ENCODE measurements around the gene ADGRG2. TPM values are rescaled to one million over a fixed set of nuclear protein-coding genes. Genes with fewer than 3 reads are reported as not detected.

ADGRG2 gene, protein sequence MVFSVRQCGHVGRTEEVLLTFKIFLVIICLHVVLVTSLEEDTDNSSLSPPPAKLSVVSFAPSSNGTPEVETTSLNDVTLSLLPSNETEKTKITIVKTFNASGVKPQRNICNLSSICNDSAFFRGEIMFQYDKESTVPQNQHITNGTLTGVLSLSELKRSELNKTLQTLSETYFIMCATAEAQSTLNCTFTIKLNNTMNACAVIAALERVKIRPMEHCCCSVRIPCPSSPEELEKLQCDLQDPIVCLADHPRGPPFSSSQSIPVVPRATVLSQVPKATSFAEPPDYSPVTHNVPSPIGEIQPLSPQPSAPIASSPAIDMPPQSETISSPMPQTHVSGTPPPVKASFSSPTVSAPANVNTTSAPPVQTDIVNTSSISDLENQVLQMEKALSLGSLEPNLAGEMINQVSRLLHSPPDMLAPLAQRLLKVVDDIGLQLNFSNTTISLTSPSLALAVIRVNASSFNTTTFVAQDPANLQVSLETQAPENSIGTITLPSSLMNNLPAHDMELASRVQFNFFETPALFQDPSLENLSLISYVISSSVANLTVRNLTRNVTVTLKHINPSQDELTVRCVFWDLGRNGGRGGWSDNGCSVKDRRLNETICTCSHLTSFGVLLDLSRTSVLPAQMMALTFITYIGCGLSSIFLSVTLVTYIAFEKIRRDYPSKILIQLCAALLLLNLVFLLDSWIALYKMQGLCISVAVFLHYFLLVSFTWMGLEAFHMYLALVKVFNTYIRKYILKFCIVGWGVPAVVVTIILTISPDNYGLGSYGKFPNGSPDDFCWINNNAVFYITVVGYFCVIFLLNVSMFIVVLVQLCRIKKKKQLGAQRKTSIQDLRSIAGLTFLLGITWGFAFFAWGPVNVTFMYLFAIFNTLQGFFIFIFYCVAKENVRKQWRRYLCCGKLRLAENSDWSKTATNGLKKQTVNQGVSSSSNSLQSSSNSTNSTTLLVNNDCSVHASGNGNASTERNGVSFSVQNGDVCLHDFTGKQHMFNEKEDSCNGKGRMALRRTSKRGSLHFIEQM
- 0.08 TPM for polyA plus RNA-seq (2013, experiment 1 of 2; ENCODE audit: insufficient read length)
- 0.11 TPM for polyA plus RNA-seq (2013, experiment 2 of 2; ENCODE audit: insufficient read length)

DNA sequence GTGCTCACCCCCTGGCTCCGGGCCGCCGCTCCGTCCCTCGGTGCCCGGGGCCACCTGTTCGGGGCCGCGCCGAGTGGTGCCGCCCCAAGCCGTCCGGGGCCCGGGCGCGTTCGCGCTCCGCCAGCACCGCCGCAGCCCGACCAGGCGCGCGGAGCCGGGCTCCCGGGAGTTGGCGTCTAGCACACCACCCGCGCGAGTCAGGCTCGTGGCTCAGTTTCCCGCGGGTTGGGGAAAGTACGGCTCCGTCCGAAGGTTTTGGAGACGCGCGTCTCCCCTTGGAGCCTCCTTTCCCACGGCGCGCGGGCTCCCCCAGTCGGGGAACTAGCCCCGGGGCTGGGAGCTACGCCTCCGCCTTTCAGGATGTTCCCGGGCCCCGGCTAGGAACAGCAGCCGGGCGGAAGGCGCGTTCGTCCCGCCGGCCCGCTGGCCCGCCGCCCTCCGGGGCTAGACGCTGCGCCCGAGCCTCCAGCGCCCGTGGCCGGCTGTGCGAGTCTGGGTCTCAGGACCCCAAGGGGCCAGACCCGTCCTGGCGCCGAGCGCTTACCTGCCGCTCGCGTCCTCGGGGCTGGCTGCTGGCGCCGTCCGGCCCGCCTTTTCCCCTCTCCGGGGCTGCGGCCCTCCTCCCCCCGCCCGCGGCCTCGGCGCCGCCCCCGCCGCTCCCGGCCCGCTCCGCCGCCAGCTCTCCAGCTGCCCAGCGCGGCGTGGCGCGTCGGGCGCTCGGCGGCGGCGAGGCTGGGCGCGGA is at the start of gene ADGRG2:
TSS of gene ADGRG2 (minus strand) at position 571 of the 743 bp plus-strand sequence. CDS start 53,634 bp downstream, outside the sequence.
- peak; percentile 28 for DNase-seq

DNA sequence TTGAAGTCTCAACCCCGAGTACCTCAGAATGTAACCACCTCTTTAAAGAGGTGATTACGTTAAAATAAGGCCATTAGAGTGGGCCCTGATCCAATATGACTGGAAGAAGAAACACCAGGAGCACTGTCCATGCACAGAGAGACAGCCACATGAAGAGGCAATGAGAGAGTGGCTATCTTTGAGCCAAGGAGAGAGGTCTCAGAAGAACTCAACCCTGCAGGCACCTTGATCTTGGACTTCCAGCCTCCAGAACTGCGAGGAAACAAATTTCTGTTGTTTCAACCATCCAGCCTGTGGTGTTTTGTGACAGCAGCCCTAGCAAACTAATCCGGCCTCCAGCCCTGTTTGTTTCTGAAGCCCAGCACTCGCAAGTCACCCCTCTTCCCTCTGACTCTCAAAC is 46.3 kb upstream of the ADGRG2 start:
- no peak for DNase-seq

DNA sequence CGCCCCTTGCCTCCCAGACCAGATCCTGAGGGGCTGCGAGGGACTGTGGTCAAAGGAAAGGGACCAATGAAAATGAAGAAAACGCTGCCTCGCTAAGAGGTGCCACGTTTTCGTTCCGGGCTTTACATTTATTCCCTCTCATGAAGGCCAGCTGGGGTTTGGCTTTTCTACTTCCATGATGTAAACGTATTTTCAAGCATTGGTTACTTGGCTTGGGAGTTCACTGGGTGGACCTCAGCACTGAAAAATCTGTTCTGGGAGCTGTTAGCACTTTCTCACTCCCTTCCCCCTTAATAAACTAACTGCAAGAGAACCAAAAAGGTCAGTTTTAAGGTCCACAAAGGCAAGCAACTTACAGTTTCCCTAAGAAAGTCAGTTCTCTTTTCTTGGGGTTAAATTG is 40.6 kb upstream of the ADGRG2 start:
- no peak for DNase-seq

DNA sequence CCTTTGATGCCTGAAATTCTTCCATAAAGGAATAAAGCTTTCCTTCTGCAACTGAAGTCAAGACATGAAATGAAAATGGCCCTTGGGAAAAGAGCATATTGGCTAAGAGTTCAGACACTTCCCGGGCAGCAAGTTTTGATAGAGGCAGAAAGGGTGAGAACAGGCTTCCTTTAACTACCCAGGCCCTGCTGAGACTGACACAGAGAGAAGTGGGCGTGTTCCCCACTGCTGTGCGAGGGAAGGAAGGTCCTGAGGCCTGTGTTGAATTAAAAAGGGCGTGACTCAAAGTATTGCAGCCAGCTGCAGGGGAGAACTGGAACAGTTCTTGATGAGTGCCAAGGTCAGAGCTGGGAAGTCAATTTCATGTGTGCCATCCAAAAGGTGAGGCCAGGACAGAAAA is 33.9 kb upstream of the ADGRG2 start:
- no peak for DNase-seq

DNA sequence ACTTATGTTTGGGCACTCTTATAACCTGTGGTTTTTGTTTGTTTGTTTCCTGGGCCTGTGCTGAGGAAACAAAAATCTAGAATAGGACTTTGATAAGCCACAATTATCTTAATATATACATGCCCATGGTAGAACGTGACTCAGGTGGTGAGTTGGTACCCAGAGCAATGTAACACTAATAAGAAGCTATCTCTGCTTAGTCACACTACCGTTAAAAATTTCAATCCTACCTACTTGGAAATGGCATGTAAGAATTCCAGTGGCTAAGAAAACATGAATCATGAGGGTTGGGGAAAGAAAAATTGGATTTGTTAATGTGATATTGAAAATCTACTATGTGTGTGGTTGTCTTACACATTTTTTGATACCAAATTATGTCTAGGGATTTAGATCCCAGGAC is 30.5 kb upstream of the ADGRG2 start:
- peak; percentile 6 for DNase-seq

DNA sequence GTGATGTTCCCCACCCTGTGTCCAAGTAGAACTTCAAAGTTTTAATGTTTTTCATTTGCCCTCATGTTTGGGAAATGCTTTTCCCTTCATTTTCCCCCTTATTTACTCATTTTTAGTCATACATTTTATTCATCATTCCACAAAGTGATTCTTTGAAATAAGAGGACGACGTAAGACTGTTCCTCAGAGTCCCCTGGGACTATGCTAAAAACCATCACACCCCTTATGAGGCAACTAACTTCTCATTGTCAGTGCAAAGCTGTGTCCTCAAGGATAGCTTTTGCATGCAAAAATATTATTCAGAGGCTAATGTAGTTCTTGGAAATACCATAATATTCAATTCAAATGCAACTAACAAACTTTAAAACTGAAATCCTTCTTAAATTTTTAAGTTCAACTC is 14.8 kb upstream of the ADGRG2 start:
- no peak for DNase-seq

DNA sequence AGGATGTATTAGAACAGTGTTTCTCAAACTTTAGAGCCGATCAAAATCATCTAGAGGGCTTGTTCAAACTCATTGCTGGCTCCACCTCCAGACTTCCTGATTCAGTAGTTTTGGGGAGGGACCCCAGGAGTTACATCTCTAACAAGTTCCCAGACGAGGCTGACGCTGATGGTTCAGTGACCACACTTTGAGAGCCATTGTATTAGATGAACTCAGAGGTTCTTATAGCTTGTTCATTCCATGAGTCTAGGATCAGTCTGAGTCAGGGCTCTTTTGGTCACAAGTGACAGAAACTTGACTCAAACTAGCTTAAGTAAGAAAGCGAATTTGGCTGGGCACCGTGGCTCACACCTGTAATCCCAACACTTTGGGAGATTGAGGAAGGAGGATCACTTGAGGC is 11.5 kb upstream of the ADGRG2 start:
- no peak for DNase-seq

DNA sequence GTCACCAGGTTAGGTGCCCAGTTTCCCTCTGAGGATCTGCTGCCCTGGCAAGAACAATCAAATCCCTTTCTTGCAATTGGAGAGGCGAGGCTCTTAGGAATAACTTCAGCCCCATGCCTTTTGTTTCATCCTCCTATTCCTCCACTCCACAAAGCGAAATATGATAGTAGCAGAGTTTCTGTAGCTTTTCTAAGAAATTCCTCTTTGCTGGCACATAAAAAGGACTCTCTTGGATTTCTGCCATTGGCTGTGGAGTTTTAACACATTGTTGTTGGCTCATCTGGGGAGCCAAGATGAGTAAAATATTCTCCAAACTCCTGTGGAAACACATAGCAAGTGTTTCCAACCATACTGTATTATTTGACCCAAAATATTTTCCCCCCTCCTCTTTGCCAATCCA is 11.0 kb upstream of the ADGRG2 start:
- DNase-seq, result no peak

DNA sequence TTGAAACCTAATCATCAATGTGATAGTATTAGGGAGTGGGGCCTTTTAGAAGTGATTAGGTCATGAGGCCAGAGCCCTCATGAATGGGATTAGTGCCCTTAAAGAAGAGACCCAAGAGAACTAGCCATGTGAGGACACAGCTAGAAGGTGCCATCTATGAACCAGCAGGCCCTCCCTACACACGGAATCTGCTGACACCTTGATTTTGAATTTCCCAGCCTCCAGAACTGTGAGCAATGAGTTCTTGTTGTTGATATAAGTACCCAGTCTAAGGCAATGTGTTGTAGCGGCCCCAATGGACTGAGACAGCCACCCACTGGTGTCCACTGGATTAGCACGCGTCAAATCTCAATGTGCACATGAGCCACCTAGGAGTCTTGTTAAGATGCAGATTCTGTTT is 8.4 kb upstream of the ADGRG2 start:
- no peak for DNase-seq

DNA sequence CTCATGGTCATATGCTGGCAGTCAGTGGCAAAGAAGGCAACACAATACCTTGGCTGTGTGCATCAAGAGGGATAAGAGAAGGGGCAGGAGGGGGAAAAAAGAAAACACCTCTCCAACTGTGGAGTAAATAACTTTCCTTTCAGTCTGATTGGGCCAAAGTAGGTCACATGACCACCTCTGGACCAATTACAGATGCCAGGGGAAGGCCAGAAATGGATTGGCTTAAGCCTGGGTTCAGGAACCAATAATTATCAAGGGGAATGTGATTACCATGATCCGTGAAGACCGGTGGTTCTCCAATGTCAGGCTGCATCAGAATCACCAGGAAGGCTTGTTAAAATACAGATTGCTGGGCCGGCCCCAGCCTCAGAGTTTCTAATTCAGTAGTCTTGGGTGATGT is 7.4 kb upstream of the ADGRG2 start:
- DNase-seq, result no peak

DNA sequence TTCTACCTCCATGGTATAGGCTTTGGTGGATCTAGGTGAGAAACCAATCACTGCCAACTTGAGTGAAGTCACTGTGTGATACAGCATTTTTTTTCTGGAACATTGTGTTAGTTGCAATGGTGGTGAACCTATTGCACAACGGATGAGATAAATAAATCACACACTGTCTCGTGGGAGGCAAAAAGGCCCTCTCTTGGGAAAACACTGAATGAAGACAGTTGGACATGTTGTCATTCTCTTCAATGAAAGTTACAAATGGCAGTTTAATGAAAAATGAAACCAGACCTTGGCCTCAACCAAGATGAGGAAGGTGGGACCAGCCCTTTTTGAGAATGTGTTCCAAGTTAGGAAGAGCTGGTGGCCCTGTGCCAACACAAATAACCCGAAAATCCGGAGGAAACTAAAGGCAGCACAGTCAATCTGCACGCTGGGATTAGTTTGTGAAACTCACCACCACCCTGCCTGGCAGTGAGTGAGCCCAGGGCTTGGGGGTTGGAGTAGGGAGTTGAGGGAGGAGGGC is 5.4 kb upstream of the ADGRG2 start:
- DNase-seq, result peak; percentile 4

DNA sequence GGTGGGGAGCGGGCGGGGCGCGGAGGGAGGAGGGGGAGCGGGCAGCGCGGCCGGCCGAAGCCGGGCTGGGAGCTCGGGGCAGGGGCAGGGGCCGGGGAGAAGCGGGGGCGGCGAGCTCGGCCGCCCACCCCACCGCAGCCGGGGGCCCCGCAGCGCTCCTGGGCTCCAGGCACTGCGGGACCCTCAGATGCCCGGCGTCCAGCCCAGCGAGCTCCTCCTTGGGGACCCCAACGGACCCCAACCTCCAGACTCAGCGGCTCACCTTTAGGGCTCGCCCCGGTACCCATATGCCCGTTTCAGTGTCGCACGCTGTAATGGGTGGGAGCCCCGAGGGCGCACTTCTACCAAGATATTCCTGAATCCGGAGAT is 357 bp upstream of the ADGRG2 start:
- DNase-seq, result no peak

DNA sequence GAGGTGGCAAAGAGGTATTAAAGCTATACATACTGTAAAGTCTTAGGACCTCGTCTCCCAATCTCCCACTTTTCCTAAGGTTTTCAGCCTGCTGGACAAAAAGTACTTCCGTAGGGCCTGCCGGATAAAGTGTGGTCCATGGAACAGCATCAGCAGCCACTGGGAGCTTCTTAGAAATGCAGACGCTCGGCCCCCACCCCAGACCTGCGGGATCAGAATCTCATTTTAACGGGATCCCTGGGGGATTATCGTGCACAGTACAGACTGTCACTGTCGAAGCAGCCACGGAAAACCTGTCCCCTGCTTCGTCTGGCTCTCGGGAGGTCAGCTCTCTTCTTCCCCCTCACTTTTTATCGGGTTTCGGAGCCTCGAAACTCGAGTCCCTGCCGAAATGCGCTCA is 802 bp downstream of the ADGRG2 start:
- no peak for DNase-seq

DNA sequence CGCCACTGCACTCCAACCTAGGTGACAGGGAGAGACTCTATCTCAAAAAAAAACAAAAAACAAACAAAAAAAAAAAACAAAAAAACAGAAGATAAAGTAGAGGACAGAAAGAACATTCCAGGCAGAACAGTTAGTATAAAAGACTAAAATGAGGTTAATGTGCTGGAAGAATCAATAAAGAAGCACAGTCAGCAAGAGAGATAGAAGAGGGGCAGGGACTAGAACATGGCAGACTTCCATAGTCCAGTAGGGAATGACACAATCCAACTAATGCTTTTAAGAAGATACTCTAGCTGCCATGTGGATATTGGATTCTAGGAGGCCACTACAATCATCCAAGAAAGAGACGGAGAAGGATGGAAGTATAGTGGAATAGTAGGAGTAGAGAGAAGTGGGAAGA is 11.6 kb downstream of the ADGRG2 start:
- no peak for DNase-seq

DNA sequence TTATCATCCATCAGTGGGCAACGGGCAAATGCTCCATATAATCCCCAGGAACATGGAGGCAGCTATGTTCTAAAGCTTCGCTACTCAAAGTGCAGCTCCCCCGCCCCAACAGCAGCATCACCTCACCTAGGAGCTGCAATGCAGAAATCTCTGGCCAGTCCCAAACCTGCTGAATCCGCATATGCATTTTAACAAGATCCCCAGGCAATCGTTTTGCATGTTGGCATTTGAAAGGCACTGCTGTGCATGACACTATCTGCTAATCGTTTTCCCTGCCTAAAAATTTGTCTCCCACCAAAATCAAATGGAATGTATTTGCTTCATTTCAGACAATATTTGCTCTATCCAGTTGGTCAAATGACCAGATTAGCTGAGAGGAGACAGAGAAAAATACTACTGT is 15.2 kb downstream of the ADGRG2 start:
- DNase-seq, result no peak

DNA sequence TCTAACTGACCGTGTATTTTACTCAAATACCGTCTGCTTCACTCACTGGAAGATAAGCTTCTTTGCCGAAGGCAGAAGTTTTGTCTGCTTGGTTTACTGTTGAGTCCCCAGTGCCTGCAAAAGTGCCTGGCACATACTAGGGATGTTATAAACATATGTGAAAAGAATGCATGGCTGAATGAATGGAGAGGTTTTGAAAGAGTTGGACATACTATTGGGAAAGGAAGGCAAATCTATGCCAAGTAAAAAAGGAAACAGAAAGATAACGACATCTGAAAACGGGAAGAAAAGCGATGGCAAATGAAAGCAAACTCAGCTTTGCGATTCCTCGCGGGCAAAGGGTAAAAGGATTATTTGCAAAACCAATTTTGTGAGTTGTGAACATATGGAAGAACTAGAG is 21.7 kb downstream of the ADGRG2 start:
- no peak for DNase-seq

DNA sequence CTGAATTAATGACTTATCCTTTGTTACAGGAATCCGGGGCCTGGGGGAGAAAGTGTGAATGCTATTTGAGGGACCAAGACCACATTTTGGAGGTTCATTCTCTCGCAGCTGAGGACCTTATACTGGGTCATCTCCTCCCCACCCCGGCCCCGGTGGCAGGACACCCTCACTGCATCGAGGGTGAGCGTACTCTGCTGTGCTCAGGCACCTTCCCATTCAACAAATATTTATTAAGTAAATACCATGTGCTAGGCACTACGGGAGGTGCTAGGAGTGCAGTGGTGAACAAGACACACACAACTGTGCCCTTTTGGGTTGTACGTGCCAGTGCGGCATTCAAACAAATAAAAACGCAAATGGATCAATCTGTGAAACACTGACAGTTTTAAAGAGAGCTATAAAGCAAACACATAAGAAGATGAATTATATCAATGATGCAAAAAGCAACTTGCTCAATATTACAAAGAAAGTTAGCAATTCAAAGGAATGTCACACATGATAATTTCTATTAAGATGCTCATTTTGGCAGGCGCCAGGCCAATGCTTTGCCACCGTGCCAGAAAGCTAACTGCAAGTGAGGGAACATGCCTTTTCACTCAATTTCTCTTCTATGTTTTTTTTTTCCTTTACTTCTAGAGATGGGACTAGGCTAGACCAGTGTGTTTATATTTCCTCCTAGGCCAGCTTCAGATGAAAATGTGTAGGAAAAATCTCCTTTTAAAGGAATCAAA is 24.6 kb downstream of the ADGRG2 start:
- no peak for DNase-seq

DNA sequence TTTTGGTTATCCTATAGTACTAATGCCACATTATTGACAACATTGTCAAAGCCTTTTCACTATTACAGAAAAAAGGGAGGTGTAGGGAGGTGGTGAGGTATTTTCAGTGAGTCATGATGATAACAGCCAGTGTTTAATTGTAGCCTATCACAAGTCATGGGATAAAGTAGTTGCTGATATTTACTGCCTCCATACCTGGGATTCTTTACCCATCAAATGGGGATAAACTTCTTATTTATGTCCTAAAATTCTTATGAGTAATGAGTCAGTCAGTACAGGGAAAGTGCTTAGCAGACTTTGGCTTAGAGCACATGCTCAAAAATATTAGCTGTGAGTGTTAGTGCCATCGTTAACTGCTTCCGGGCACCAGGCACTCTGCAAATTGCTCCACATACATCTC is 25.7 kb downstream of the ADGRG2 start:
- no peak for DNase-seq

DNA sequence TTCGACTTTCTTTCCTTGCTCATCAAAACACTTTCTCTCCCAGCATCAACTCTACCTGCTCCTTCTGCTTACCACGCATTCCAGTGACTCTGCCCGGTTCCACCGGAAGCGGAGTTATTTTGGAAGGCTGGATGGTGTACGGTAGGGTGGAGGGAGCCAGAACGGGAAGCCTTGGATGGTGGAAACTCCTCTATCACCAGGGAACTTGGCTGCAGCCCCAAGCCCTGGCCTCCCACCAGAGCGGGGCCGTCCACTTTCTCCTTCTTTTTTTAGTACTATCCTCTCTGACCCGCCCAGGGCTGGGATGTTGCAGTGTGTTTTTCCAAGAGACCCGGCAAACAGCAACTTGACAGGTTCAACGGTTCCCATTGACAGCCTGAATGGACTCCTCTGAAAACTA is 27.6 kb downstream of the ADGRG2 start:
- DNase-seq, result no peak

DNA sequence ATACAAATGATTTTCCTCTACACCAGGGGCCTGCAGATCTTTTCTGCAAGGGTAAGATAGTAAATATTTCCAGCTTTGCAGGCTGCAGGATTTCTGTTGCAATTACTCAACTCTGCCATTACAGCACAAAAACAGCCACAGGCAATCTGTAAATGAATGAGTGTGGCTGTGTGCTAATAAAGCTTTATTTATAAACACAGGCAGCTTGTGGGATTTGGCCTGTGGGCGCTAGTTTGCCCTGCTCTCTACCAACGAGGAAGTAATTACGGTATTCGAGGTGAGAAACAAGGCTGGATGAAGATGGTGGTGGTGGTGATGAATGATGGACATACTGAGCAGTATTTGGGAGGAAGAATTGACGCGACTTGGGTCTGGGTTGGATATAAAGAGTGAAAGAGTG is 30.7 kb downstream of the ADGRG2 start:
- no peak for DNase-seq

DNA sequence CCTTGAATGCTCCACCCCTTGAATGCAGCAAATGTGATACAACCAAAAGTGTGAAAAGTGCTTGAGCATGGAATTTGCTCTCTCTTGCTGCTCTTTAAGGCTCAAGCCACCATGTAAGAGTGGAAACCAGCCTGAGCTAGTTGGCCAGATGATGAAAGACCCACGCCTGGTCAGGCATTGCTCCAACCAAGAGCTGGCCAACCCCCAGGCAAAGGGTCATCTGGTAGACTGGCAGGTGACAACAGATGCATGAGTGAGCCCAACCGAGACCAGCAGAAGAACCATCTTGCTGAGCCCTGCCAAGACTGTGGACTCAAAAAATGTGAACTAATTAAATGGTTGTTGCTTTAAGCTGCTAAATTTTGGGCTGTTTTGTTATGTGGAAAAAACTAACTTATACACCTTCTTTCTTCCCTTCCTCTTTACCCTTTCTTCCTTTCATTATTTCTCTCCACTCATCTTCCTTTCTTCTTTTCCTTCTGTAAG is 32.7 kb downstream of the ADGRG2 start:
- no peak for DNase-seq
